HepG2 (cell line): ENCODE measurements around the gene ADPRHL1. TPM values are rescaled to one million over a fixed set of nuclear protein-coding genes. Genes with fewer than 3 reads are reported as not detected.
A peak's percentile ranks its signal among the peaks of the same experiment; 100 is the strongest.

Experiments
- CERS6 ChIP-seq: sonication (generic); formaldehyde crosslinking; IDR thresholded peaks from 2 replicates; pipeline ENCODE4 v1.5.0; 2020; ENCODE audit warnings: missing genetic modification reagents
- CREB1 ChIP-seq, 2 experiments: fragments of 450-650 bp in 1 of 2; IDR thresholded peaks; 2 replicates each; pipeline ENCODE4 v1.6.1; 2016 to 2017; ENCODE audit warnings: control low read depth in 1 of 2, mild to moderate bottlenecking in 1 of 2, missing compliant biosample characterization in 1 of 2, missing genetic modification characterization in 1 of 2
- CREM ChIP-seq, 2 experiments: sonication (generic) in 1 of 2; formaldehyde crosslinking in 1 of 2; IDR thresholded peaks; 2 replicates each; pipeline versions ENCODE4 v1.4.0 to v1.6.1; 2016 to 2020; ENCODE audit warnings: antibody characterized with exemption in 1 of 2, mild to moderate bottlenecking in 1 of 2, missing genetic modification reagents in 1 of 2
- HOXA3 ChIP-seq: sonication (generic); formaldehyde crosslinking; IDR thresholded peaks from 2 replicates; pipeline ENCODE4 v1.5.0; 2020; ENCODE audit warnings: missing genetic modification reagents
- KLF15 ChIP-seq: sonication (generic); formaldehyde crosslinking; IDR thresholded peaks from 2 replicates; pipeline ENCODE4 v1.8.1; 2023; ENCODE audit warnings: borderline replicate concordance, mild to moderate bottlenecking, inconsistent platforms, missing genetic modification reagents, mixed read lengths
- PHF21A ChIP-seq: sonication (generic); formaldehyde crosslinking; IDR thresholded peaks from 2 replicates; pipeline ENCODE4 v1.5.0; 2020; ENCODE audit warnings: mild to moderate bottlenecking, missing genetic modification reagents
- SP4 ChIP-seq: sonication (generic); formaldehyde crosslinking; IDR thresholded peaks from 2 replicates; pipeline ENCODE4 v1.8.1; 2023; ENCODE audit warnings: mild to moderate bottlenecking, missing genetic modification reagents
- SUZ12 ChIP-seq: fragments of 150-350 bp; IDR thresholded peaks from 2 replicates; pipeline ENCODE4 v1.6.1; 2014; ENCODE audit warnings: low read depth, low read length
- TAF1 ChIP-seq: sonication (generic); formaldehyde crosslinking; IDR thresholded peaks from 2 replicates; pipeline ENCODE4 v1.4.0; 2020; ENCODE audit warnings: missing genetic modification reagents
- THAP8 ChIP-seq: sonication (generic); formaldehyde crosslinking; IDR thresholded peaks from 2 replicates; pipeline ENCODE4 v1.5.1; 2020; ENCODE audit warnings: missing genetic modification reagents, mild to moderate bottlenecking, borderline replicate concordance
- YY1 ChIP-seq: IDR thresholded peaks from 2 replicates; pipeline ENCODE4 v1.6.1; 2011; ENCODE audit warnings: low read length, low read depth, moderate library complexity, mild to moderate bottlenecking; ENCODE audit not compliant: insufficient read depth, insufficient replicate concordance
- ZNF143 ChIP-seq: sonication (generic); formaldehyde crosslinking; IDR thresholded peaks from 2 replicates; pipeline ENCODE4 v1.4.0; 2020; ENCODE audit warnings: missing genetic modification reagents
- ZNF607 ChIP-seq: sonication (generic); formaldehyde crosslinking; IDR thresholded peaks from 2 replicates; pipeline ENCODE4 v1.5.1; 2020; ENCODE audit warnings: missing genetic modification reagents, mild to moderate bottlenecking, borderline replicate concordance
- ZNF710 ChIP-seq: sonication (generic); formaldehyde crosslinking; IDR thresholded peaks from 2 replicates; pipeline ENCODE4 v1.5.0; 2020; ENCODE audit warnings: mild to moderate bottlenecking, missing genetic modification reagents, borderline replicate concordance
- ZNF781 ChIP-seq: sonication (generic); formaldehyde crosslinking; IDR thresholded peaks from 2 replicates; pipeline ENCODE4 v1.5.1; 2020; ENCODE audit warnings: borderline replicate concordance, mild to moderate bottlenecking, missing genetic modification reagents; ENCODE audit errors: not compliant biosample characterization
- ZNF792 ChIP-seq: IDR thresholded peaks from 2 replicates; pipeline ENCODE4 v1.6.1; 2016
- polyA plus RNA-seq, 8 experiments: library from polyadenylated mRNA; depleted of rRNA in 3 of 8; stranded (reverse) in 7 of 8; unstranded in 1 of 8; fragments of >200 nt; fragmentation: Illumina TruSeq in 4 of 8; extraction: Trizol in 4 of 8; gene quantifications; 2 replicates each; pipeline versions ENCODE4 v1.2.1 to v1.2.3, GENCODE V29; 2011 to 2016; ENCODE audit warnings: low read depth in 4 of 8, missing spikeins in 1 of 8, mixed read lengths in 1 of 8; ENCODE audit not compliant: insufficient read depth in 1 of 8
- total RNA-seq, 5 experiments: library from RNA; depleted of rRNA; stranded (reverse); fragments of >200 nt; fragmentation: Illumina TruSeq; extraction: Trizol; gene quantifications; 2 replicates each; pipeline ENCODE4 v1.2.3, GENCODE V29; 2016; ENCODE audit warnings: low read depth in 1 of 5
- TF ChIP-seq, protein P1 (sequence below): sonication (generic); formaldehyde crosslinking; conservative IDR thresholded peaks from 2 replicates; pipeline ENCODE4 v1.4.0; 2020; ENCODE audit warnings: mild to moderate bottlenecking, missing genetic modification reagents, moderate library complexity
- TF ChIP-seq, protein P2 (sequence below): sonication (generic); formaldehyde crosslinking; conservative IDR thresholded peaks from 2 replicates; pipeline ENCODE4 v1.4.0; 2020; ENCODE audit warnings: missing genetic modification reagents

Gene ADPRHL1
- total and polyA plus RNA-seq, 2 of the 13 experiments (the other 11 are each of a cell fraction or from before 2014, with no cell fraction given) = 0.34 to 0.40 TPM

DNA sequence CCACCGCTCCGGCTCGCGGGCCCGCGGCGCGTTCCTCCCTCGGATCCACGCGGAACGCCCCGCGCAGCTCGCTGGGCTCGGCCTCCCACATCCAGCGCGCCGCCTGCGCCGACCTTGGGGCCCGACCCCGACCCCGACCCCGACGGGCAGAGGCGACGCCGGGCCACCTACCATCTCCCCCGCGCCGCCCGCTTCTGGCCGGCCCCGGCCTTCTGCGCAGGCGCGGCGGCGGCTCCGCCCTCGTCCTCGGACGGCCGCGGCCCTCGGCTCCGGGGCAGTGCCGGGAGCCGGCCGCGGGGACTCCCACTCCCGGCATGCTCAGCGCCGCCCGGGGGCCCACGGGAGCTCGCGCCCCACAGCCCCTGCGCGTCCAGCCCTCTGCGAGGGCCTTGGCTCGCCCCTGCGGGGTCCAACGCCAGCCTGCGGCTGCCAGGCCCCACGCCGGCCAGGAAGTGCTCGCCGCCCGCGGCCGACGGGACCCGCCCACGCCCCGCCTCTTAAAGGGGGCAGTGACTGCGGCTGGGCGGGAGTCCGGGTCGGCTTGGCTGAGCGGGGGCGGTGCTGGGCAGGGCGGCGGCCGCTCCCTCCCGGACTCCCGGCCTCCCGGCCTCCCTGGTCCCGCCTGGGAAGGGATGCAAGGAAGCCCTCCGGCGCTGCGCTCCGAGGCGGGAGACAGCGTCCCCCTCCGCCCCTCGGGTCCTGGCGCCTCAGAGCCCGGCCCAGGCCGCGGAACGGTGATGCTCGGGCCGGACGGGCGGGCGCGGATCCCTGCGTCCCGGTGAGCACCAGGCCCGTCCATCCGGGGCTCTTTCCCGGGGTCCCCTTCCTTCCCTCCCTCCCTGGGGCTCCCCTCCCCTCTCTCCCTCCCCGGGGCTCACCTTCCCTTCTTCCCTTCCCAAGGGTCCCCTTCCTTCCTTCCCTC is 37.5 kb upstream of the ADPRHL1 start, which contains the start of gene DCUN1D2 (continued):
- no peak for TF ChIP-seq CERS6 (CRISPR knock-in tag)
- peak; percentile 67; the same call in 1 of the 2 replicates for TF ChIP-seq ZNF607
- TF ChIP-seq SP4 (CRISPR knock-in tag) = peak; percentile 94
- no peak for TF ChIP-seq CREB1 (IDR thresholded peaks at IDR 0.05)
- TF ChIP-seq CREB1 (CRISPR knock-in tag; IDR thresholded peaks at IDR 0.05) = no peak
- TF ChIP-seq, protein P1, sequence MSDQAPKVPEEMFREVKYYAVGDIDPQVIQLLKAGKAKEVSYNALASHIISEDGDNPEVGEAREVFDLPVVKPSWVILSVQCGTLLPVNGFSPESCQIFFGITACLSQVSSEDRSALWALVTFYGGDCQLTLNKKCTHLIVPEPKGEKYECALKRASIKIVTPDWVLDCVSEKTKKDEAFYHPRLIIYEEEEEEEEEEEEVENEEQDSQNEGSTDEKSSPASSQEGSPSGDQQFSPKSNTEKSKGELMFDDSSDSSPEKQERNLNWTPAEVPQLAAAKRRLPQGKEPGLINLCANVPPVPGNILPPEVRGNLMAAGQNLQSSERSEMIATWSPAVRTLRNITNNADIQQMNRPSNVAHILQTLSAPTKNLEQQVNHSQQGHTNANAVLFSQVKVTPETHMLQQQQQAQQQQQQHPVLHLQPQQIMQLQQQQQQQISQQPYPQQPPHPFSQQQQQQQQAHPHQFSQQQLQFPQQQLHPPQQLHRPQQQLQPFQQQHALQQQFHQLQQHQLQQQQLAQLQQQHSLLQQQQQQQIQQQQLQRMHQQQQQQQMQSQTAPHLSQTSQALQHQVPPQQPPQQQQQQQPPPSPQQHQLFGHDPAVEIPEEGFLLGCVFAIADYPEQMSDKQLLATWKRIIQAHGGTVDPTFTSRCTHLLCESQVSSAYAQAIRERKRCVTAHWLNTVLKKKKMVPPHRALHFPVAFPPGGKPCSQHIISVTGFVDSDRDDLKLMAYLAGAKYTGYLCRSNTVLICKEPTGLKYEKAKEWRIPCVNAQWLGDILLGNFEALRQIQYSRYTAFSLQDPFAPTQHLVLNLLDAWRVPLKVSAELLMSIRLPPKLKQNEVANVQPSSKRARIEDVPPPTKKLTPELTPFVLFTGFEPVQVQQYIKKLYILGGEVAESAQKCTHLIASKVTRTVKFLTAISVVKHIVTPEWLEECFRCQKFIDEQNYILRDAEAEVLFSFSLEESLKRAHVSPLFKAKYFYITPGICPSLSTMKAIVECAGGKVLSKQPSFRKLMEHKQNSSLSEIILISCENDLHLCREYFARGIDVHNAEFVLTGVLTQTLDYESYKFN (CRISPR knock-in tag) = 0 out of 2 replicates have a peak, but pooled peaks have one; percentile 17
- peak; percentile 30; the same call in 1 of the 2 replicates for TF ChIP-seq ZNF792 (CRISPR knock-in tag)
- no peak for TF ChIP-seq ZNF781 (CRISPR knock-in tag)
- TF ChIP-seq ZNF710 (CRISPR knock-in tag) = 0 out of 2 replicates have a peak, but pooled peaks have one; percentile 30
- TF ChIP-seq, protein P2, sequence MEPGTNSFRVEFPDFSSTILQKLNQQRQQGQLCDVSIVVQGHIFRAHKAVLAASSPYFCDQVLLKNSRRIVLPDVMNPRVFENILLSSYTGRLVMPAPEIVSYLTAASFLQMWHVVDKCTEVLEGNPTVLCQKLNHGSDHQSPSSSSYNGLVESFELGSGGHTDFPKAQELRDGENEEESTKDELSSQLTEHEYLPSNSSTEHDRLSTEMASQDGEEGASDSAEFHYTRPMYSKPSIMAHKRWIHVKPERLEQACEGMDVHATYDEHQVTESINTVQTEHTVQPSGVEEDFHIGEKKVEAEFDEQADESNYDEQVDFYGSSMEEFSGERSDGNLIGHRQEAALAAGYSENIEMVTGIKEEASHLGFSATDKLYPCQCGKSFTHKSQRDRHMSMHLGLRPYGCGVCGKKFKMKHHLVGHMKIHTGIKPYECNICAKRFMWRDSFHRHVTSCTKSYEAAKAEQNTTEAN = peak; percentile 54
- TF ChIP-seq ZNF143 (CRISPR knock-in tag) = peak; percentile 87
- peak; percentile 69 for TF ChIP-seq PHF21A
- TF ChIP-seq SUZ12 = peak; percentile 36; the same call in 1 of the 2 replicates
- TF ChIP-seq HOXA3 (CRISPR knock-in tag) = peak; percentile 79
- no peak for TF ChIP-seq KLF15
- peak; percentile 76 for TF ChIP-seq YY1
- no peak for TF ChIP-seq CREM (IDR thresholded peaks at IDR 0.05)
- TF ChIP-seq CREM (CRISPR knock-in tag; IDR thresholded peaks at IDR 0.05) = no peak
- TF ChIP-seq TAF1 (CRISPR knock-in tag) = peak; percentile 64
- TF ChIP-seq THAP8 (CRISPR knock-in tag) = no peak
